ENCODE data around the gene WDFY4.

Gene WDFY4

DNA sequence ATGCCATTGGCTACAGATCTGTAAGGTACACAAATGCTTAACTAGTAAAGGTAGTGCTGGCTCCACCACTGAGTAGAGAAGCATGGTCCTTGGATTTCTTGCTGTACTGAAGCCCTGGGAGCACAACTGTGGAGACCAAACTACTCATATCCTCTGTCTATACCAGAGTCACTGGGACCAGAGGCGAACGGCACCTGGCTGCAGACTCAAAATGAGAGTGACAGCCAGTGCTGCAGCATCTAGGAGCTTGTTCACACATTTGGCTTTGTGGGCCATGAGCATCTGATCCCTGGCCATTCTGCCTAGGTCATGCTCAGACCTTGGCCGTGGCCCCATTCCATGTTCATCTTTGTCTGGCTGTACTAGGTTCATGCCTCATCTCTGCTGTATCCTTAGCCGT lies 223.1 kb downstream of the WDFY4 start:
- DNase-seq (ENCODE audit: low read depth), result no peak

DNA sequence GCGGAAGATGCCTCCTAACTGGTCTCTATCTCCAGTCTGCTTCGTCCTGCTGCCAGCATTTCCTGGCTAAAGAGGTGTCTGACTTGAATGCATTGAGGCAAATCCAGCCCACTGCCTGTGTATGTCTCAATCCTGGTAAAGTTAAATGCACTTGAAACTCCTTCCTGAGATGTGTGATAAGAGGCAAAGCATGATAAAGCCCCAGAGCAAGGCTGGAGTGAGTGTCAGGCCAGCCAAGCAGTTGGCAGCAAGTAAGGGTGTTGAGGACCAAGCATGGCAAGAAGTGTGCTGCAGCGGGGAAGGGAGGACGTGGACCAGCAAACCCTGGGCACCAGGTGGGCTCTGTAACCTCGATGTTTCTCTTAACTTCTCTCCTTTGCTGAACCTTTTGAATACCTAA lies 225.9 kb downstream of the WDFY4 start:
- no peak for DNase-seq (ENCODE audit: low read depth)

DNA sequence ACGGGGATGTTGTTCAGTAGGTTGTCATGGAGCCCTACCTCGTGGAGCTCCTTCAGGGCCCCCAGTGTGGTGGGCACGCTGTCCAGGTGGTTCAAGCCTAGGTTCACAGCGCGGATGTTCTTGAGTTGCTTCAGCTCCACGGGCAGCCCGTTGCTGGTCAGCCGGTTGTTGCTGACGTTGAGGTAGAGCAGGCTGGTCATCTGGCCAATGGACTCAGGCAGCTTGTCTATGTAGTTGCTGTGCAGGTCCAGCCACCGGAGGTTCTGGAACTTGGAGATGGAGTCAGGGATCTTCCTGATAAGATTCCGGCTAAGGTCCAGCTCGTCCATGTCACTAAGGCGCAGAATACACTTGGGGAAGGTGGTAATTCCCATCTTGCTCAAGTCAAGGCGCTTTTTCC lies 229.0 kb downstream of the WDFY4 start:
- no peak for DNase-seq (ENCODE audit: low read depth)

DNA sequence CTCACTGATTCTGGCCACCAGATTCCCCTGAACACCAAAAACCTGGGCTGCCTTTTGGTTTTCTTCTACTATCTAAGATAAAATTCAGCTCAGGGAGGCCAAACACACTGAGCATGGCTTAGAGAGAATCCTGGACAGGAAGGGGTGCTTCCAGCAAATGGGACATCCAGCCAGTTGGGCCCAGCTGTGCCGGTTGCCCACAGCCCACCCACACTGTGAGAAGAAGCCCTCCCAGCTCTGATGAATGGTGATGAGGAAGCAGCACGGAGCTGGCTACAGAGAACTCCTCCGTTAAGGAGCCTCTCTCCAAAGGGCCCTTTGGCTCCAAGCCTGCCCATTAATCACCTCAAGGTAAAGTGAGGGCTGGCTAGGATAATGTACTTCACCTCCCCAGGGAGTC lies 239.1 kb downstream of the WDFY4 start:
- DNase-seq (ENCODE audit: low read depth), result no peak

DNA sequence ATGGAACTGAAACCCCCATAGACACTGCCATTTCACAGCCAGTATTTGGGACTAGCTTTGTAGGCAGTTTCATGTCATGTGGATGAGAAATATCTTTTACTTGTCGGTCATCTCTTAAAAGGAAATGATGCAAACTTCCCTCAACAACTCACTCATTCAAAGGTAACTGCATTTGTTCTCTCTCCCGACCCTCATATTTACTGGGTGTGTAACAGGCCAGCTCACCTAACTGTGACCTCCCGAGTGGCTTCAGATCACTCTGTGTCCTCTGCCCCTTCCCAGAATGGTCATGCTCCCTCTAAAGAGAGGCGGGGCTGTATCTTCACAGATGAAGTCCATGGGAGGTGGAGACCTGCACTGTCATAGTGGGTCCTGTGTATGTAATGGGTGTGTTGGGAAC lies 240.3 kb downstream of the WDFY4 start:
- no peak for DNase-seq (ENCODE audit: low read depth)

DNA sequence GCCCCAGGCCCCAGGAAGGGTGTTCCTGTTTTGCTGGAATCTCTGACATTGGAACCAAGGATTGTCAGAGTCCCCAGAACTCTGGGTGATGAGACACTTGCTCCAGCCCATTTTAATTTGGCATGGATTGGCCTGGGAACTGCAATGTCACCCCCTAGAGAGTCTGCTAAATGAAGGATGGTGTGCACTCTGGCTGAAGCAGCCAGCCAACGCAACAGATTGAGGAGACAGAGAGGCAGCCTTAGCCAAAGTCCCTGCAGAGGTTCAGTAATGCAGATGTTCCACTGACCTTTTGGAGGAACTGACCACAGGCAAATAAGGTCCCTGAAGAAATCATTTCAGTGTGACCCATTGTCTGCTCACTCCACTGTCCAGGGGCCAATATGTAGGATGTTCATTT lies 241.6 kb downstream of the WDFY4 start:
- no peak for DNase-seq (ENCODE audit: low read depth)

DNA sequence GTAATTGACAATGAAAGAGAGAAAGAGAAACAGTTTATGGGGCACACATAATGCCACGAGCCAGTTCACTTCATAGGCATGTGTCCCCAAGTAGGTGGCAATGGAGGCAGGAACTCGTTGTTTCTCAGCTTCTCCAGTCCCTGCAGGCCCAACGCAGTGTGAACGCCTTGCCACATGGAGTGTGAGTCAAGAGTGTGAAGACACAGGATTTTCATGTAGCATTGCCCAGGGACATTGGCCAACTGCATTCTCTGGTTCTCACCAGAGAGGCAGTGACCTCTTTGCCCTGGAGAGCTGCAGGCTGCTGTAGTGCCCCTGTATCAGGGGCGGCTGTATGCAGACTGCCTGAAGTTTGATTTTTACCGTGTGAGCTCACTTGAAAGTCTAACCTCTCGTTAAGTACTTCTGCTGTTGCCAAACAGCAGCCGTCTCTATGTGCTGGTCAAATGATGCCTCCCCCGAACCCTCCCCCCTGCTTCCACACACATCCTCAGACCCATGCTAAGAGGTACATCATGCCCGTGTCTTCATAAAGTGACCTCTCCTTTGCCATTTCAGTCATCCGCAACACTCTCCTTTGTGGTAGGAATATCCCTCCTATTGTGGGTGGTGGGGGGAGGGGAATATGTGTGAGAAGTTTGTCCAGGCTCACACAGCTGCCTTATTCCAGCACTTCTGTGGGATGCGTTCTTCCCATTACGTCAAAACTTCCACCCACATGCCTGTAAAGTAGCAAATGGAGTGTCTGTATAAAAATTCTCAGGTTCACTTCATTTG lies 242.3 kb downstream of the WDFY4 start:
- no peak for DNase-seq (ENCODE audit: low read depth)

DNA sequence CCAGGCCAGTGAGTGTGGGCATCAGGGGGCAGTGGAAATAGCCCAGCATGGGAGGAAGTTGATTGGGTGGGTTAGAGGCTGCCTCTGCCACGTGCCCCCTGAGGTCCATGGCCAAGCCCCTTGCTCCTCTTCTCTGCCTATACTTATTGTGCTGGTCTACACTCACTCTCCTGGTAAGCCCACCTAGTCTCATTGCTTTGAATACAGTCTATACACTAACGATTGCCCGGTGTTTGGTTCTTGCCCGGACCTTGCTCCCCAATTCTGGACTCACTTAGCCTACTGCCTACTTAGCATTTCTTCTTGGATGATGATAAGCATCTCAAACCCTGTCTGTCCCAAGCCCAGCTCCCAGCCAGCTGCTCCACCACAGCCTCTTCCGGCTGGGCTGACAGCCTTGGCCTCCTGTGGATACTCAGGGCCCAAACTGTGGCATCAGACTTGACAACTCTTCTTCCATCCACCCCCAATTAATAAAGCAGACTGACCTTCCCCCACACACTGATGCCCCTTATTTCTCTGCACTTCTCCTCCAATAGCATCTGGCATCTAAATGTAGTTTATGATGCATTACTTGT lies 244.8 kb downstream of the WDFY4 start:
- no peak for DNase-seq (ENCODE audit: low read depth)

DNA sequence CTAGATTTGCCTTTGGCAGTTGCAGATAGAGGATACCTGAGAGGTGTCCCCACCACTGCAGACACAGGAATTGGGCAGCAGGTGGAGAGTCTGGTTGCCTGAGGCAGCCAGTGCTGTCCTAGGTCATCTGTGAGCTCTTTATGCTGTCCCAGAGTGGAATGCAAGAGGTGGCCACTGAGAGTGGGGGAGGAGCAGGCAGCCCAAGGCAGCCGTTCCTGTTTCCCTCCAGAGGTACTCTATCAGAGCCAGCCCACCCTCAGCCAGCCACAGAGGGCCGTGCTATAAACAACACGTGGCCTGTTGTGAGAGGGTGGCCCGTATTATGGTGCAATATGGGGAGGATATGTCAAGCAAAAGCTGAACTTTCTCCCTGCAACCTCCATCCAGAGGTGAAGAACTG lies 246.5 kb downstream of the WDFY4 start:
- no peak for DNase-seq (ENCODE audit: low read depth)

DNA sequence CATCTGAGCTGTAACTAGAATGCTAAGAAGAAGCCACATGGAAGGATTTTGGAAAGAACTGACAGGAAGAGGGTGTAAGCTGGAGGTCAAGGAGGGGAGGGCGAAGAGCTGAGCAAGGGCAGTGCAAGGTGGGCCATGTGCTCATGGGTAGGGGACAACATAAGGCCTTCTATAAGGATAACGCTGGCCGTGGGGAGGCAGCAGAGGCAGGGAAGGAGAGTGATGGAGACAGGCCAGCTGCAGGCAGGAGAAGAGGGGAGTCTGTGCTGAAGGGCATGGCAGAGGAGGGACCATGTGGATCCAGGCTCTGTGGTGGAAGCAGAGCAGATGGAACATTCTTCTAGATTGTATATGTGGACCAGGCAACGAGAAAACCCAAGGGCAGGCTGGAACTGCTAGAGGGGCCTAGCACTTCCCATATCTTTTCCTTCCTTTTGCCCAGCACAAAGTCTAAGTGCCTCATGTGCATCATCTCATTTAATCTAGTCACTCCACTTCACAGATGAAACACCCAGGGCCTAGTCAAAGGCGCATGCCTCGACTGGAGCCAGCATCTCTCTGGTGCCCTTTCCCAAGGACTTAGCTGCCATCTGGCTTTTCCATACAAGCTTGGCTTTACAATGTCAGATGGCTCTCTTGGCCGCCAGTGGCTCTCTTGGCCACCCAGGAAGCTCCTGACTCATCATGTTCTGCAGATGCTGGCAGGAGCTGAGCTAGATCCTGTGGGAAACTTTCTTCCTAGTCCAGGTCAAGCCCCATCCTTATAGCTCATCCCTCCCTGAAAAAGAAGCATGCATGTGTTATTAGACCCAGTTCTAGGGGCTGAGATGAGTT lies 248.4 kb downstream of the WDFY4 start:
- no peak for DNase-seq (ENCODE audit: low read depth)

DNA sequence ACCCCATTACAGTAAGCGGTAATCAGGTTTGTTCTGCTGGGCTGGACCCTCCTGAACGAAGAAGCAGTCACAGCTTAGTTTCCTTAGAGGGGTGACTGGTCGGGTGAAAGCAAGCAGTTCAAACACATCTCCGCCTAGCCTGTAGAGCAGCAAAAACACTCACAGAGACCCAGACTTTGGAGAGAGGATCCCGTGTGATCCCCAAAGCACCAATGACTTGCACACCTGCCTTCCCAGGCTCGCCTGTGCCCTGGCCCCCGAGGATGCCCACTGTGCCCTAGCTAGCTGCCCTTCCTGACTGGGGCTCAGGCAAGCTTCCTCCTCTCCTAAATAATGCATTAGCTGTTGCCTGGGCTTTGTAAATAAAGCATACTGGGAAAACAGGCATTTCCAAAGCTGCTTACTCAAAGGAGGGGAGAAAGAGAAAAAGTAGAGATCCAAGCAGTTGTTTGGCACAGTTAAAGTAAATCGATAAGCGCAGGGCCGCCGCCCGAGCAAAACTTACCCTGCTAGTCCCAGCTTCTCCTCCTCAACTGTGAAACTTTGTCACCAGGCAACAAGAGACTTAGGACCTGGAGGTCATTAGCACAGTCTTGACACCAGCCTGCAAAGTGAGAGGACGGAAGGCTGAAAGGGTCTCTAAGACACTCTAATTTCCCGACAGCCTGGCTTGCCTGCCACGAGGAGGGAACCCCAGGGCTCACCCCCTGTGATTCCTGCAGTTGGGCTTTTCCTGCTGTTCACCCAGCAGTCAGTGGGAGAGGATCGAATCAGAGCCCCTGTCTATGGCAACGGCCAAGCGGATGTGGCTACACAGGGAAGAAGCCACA lies 250.2 kb downstream of the WDFY4 start:
- no peak for DNase-seq (ENCODE audit: low read depth)

DNA sequence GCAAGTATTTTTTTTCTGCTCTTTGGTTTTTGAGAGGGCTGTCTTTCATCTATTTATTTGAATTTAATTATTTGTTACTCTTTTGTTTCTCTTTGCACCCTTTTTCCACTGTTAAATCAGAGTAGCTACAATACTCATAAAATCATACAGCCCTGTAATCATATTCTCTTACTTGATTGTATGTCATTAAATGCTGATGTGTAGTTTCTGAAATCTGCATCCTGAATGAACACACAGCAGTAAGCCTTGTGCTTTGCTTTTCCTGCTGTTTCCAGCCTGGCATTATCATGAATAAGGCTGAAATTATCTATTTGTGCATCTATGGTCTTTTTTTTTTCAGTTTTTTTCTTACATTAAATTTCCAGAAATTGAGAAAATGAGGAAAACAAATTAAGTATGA lies 250.9 kb downstream of the WDFY4 start:
- DNase-seq (ENCODE audit: low read depth), result no peak

DNA sequence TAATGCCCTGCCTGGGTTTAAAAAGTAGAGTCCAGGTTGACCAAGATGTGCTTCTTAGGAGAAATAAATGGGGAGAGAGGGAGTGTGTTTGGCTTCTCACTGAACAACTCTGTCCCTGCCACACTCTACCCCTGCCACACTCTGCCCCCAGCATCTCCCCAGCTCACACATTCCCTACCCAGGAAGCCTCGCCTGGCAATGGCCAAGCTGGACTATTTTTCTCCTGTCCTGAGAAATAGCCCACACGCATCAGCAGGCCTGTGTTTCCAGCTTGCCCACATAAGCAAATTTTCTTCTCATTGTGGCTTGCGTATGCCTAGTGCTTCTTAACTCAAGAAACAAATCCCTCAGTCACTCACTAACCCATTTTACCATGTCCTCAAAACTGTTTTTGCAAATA lies 253.1 kb downstream of the WDFY4 start:
- no peak for DNase-seq (ENCODE audit: low read depth)

DNA sequence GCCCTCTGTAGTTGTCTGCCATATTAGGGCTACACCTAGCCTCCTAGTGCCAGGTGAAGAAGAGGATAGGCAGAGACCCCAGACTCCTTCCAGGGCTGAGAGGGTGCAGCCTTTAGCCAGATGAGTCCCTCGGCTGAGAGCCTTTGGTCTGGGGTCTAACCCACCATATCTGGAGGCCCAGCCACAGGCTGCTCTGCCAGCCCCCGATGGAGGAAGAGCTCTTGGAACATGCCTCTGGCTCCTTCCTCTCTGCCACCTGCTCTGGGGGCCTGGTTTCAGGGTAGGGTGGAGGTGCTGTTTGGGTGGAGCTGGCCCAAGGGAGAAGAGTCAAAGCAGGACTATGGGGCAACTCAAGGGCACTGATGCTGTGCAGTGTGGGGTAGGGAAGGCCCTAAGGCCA lies 253.6 kb downstream of the WDFY4 start:
- no peak for DNase-seq (ENCODE audit: low read depth)

DNA sequence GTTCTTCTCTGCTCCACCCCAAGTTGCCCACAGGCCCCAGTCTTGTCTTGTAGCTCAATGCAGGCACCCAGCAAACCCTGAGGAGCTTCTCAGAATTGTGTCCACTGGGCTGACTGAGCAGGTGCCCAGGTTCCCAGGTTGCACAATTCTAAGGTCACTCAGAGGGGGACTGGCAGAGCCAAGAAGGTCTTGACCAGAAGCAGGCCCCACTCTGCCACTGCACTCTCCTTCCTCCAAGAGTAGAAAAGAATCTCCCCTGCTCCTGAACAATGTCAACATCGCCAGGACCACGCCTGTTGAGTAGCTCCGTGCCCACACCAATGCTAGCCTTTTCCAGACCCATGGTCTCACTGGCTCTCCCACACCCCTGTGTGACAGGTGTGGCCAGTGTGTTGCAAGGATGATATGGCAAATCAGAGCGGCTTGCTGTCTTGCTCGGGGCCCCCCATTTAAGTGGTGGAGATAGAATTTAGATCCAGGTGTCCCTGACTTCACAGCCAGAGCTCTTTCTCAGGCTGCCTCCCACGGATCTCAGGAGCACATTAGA lies 254.4 kb downstream of the WDFY4 start:
- DNase-seq (ENCODE audit: low read depth), result no peak

DNA sequence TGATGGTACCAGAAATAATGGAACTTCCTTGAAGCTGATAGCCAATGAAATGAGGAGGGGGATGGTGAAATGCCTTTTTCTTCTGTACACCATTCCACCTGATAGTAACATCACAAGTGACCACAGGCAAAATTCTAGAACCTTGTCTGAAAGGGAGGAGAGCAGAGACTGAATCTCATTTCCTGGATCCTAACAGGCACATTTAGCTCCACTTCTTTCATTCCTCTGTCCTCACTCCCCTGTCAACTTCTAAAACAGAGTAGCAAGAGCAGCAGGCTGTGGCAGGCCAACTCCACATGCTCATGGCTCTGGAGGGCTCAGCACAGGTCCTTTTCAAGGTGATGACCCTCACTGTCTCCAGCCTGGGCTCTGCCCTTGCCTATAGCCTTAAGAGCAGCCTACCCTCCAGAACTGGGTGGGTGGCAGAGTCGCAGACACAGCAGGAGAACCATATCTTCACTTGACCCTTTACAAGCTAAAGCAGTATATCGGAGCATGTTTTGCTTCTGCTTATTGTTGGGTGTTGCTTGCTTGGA lies 255.2 kb downstream of the WDFY4 start, which contains the start of gene LRRC18:
LRRC18 (minus strand) TSS at position 51 of the 536 bp plus-strand sequence. CDS start 25,685 bp downstream, outside the sequence.
- no peak for DNase-seq (ENCODE audit: low read depth)

DNA sequence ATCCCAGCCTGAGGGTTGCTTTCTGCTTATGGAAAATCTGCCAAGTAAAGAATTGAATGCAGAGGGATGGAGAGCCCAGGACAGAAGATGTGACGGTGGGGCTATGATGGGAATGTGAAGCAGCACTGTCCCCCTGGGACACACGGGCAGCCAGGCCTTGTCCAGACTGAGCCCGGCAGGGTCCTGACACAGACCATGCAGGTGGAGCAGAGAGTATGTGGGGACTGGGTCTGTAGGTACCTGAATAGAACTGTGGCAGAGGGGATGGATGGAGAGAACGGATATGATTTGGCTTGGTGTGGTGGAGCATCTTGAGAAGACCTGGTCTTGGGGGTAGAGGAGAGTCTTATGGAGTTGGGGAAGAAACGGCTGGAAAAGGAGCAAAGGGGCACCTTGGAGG lies 255.7 kb downstream of the WDFY4 start:
- no peak for DNase-seq (ENCODE audit: low read depth)

DNA sequence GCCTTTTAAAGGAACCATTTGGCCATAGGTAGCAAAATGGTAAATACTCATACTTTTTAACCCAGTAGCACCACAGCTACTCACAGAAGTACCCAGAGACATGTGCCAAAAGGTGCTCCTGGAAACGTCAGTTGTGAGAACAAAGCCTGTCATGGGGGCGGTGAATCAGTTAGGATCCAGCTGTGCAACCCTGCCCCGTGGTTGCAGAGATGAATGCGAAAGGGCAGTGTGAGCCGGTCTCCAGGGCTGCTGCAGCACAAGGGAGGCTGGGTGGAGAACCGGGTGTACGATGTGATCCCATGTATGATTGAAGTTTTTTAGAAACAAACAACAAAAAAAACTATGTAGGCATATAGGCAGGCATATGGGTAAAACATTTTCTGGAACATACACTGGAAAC lies 256.3 kb downstream of the WDFY4 start:
- no peak for DNase-seq (ENCODE audit: low read depth)

DNA sequence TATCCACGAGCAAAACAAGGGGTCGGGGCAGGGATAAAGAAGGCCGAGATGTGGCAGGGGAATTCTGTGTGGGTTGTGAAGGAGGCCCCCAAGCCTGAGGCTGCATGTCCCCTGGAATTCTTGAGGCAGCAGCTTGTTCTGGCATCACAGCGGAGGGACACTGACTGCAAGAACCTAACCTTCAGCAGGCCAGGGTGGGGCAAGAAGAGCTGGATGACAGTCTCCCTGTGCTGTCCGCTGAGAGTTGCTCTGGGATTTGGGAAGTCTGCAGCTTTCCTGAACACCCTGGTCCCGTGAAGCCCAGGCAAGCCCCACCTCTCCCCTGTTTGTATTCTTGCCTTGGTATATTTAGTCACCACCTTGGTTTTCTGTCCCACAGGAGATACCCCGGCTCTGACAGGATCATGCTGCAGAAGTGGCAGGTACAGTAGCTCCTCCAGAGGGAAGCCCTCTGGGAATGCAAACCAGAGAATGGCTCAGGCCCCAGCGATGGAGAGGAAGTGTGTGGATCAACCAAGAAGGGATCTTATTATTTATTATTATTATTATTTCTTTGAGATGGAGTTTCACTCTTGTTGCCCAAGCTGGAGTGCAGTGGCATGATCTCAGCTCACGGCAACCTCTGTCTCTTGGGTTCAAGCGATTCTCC lies 256.9 kb downstream of the WDFY4 start:
- DNase-seq (ENCODE audit: low read depth), result no peak

DNA sequence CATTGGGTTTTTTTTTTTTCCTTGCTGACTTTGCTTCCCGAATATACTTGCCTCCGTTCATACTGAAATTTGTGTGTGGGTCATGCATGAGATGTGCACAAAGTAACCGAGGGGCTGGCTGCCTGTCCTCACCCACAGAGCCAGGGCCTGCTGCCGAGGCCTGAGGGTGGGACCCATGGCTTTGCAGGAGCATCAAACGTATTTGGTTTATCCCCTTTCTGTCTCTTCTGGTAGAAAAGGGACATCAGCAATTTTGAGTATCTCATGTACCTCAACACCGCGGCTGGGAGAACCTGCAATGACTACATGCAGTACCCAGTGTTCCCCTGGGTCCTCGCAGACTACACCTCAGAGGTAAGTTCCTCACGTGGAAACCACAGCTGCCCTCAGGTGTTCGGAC lies 258.4 kb downstream of the WDFY4 start:
- no peak for DNase-seq (ENCODE audit: low read depth)

DNA sequence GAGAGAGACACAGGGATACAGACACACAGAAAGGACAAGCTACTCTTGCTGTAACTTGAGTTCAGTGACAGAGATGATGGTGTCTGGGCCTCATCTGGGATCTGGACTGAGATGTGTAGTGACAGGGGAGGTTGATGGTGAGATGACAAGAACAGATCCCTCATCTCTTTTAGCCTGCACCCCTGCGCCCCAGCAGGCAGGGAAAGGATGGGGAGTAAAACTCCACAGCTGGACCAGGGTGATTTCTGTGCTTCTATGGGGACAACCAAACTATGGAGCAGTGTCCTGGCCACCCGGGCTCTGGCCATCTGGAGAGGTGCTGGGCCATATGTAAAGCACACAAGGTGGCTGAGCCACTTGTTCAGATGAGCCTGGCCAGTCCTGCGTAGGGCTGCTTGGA lies 259.5 kb downstream of the WDFY4 start:
- DNase-seq (ENCODE audit: low read depth), result no peak

Data from fibroblast of the conjunctiva (primary cell).